HG03469 (cell line): Measurements from ENCODE around the gene ADAMTS10.
"Not testable (repeated sequence)": the region's sequence is repeated elsewhere in the genome, so short reads cannot be mapped to it uniquely, and the experiment has no call there.

Source experiments
- ATAC-seq: cut with Tn5 transposase; IDR thresholded peaks from one replicate; pipeline ENCODE4 v1.9.1; 2021; ENCODE audit warnings: mild to moderate bottlenecking, moderate library complexity, moderate number of reproducible peaks; ENCODE audit not compliant: unreplicated experiment

ADAMTS10 gene

GRCh38 chr19:8566855-8567254 lies 43.7 kb downstream of the ADAMTS10 start:
- no peak for ATAC-seq

- ATAC-seq: not testable (repeated sequence)
Measured at GRCh38 chr19:8564866-8565265, 45.6 kb downstream of the ADAMTS10 start.

- ATAC-seq: no peak
Measured at GRCh38 chr19:8561075-8561764, 49.3 kb downstream of the ADAMTS10 start.

- ATAC-seq: no peak
Measured at GRCh38 chr19:8558325-8558724, 52.2 kb downstream of the ADAMTS10 start.

GRCh38 chr19:8557642-8558238 lies 52.8 kb downstream of the ADAMTS10 start:
- ATAC-seq: no peak

GRCh38 chr19:8553729-8554128 lies 56.8 kb downstream of the ADAMTS10 start:
- ATAC-seq: not testable (repeated sequence)

GRCh38 chr19:8552810-8553209 lies 57.7 kb downstream of the ADAMTS10 start:
- ATAC-seq: no peak

- no peak for ATAC-seq
Measured at GRCh38 chr19:8550070-8550469, 60.4 kb downstream of the ADAMTS10 start.

GRCh38 chr19:8545743-8546142 lies 64.8 kb downstream of the ADAMTS10 start:
- no peak for ATAC-seq

- no peak for ATAC-seq
Measured at GRCh38 chr19:8544168-8544567, 66.3 kb downstream of the ADAMTS10 start.

- no peak for ATAC-seq
Measured at GRCh38 chr19:8539621-8540149, 70.8 kb downstream of the ADAMTS10 start.

- no peak for ATAC-seq
Measured at GRCh38 chr19:8537099-8537498, 73.4 kb downstream of the ADAMTS10 start.

- ATAC-seq: no peak
Measured at GRCh38 chr19:8536282-8536681, 74.2 kb downstream of the ADAMTS10 start.

- no peak for ATAC-seq
Measured at GRCh38 chr19:8532225-8532624, 78.3 kb downstream of the ADAMTS10 start.

- no peak for ATAC-seq
Measured at GRCh38 chr19:8531470-8531869, 79.0 kb downstream of the ADAMTS10 start.
